Colonic mucosa (tissue), 4 donors: ENCODE measurements around the gene DGCR2. TPM values are rescaled to one million over a fixed set of nuclear protein-coding genes. Genes with fewer than 3 reads are reported as not detected.

ENCODE experiments used
- DNase-seq: peaks from one replicate; pipeline ENCODE4 v3.0.0-alpha.2; 2020
- H3K27ac ChIP-seq: fragments of 200-600 bp; one replicate; pipeline ENCODE4 v1.8.0; 2021
- H3K27me3 ChIP-seq: fragments of 200-600 bp; one replicate; pipeline ENCODE4 v1.8.0; 2021
- H3K36me3 ChIP-seq: fragments of 200-600 bp; one replicate; pipeline ENCODE4 v1.8.0; 2021
- H3K4me1 ChIP-seq: fragments of 200-600 bp; one replicate; pipeline ENCODE4 v1.8.0; 2021; ENCODE audit warnings: mild to moderate bottlenecking
- H3K4me3 ChIP-seq: fragments of 200-600 bp; one replicate; pipeline ENCODE4 v1.8.0; 2021
- H3K9ac ChIP-seq, 2 donors: one replicate each; pipeline ENCODE4 v1.7.0; 2013; ENCODE audit warnings: control low read depth in 2 of 2, low read depth in 2 of 2, low read length in 2 of 2
- H3K9me3 ChIP-seq: fragments of 200-600 bp; one replicate; pipeline ENCODE4 v1.8.0; 2021
- CTCF ChIP-seq: fragments of 200-600 bp; IDR thresholded peaks from one replicate; pipeline ENCODE4 v1.8.0; 2022; ENCODE audit warnings: antibody characterized with exemption, mild to moderate bottlenecking
- intact Hi-C: fragments of 100-400 bp; cut with DNase I; formaldehyde crosslinking; loops from one replicate; pipeline ENCODE4 v1.14.1; 2022
- total RNA-seq, 2 donors: library from RNA; stranded (reverse); fragmentation: NEBNext Ultra II Directional in 1 of 2; extraction: Animal tissue kit (Norgen Biotek cat#: 25700) in 1 of 2; gene quantifications; one replicate each; pipeline ENCODE4 v1.2.1, GENCODE V29; 2021
- donor health status: healthy.
- donor health status: DM: no; HTN: no; CAD: no.
- donor health status: DM: no; HTN: no; CAD: no.

The DGCR2 gene
- total RNA-seq, 2 donors from 2014 or later, result 71.6 to 82.5 TPM

GRCh38 chr22:19126309-19127273 lies 4.4 kb upstream of the DGCR2 start:
- intact Hi-C loops, result no loop called here
- Histone ChIP-seq H3K9me3 (no peaks in the 10 kb centered on the region), H3K4me1 (peaks cover 5% of the 10 kb centered on the region)

GRCh38 chr22:19125474-19126308 lies 3.5 kb upstream of the DGCR2 start:
- H3K27ac ChIP-seq, result no peak overlapping the region
- H3K4me3 ChIP-seq, result no peak overlapping the region
- no peak for DNase-seq
- no peak overlapping the region for H3K9ac ChIP-seq
- no peaks in the 10 kb centered on the region for H3K36me3 ChIP-seq
- TF ChIP-seq CTCF, result no peak
- intact Hi-C loops, result no loop called here
- H3K9me3 ChIP-seq, result no peaks in the 10 kb centered on the region
- H3K27me3 ChIP-seq, result no peaks in the 10 kb centered on the region
- H3K4me1 ChIP-seq, result peaks cover 8% of the 10 kb centered on the region

More at GRCh38 chr22:19126309-19127273, 4.4 kb upstream of the DGCR2 start:
- DNase-seq, result no peak
- Histone ChIP-seq H3K27ac (no peak overlapping the region), H3K36me3 (no peaks in the 10 kb centered on the region), H3K4me3 (no peak overlapping the region), H3K9ac (no peak overlapping the region), H3K27me3 (no peaks in the 10 kb centered on the region)
- no peak for TF ChIP-seq CTCF

DNA sequence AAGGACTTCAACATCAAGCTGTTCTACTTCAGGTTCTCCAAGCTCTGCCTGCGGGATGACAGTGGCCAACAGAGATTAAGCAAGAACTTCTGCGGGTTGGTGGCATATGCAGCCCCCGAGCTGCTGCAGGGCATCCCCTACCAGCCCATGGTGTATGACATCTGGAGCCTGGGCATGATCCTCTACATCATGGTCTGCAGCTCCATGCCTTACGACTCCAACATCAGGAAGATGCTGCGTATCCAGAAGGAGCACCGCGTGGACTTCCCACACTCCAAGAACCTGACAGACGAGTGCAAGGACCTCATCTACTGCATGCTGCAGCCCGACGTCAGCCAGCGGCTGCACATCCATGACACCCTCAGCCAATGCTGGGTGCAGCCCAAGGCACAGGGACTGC lies 2.8 kb upstream of the DGCR2 start:
- no peak for TF ChIP-seq CTCF
- no peak overlapping the region for H3K4me3 ChIP-seq
- H3K9me3 ChIP-seq, result no peaks in the 10 kb centered on the region
- no peak for DNase-seq
- no peak overlapping the region for H3K9ac ChIP-seq
- H3K36me3 ChIP-seq, result no peaks in the 10 kb centered on the region
- no peaks in the 10 kb centered on the region for H3K27me3 ChIP-seq
- H3K4me1 ChIP-seq, result peaks cover 14% of the 10 kb centered on the region
- no peak overlapping the region for H3K27ac ChIP-seq
- intact Hi-C loops, result no loop called here

DNA sequence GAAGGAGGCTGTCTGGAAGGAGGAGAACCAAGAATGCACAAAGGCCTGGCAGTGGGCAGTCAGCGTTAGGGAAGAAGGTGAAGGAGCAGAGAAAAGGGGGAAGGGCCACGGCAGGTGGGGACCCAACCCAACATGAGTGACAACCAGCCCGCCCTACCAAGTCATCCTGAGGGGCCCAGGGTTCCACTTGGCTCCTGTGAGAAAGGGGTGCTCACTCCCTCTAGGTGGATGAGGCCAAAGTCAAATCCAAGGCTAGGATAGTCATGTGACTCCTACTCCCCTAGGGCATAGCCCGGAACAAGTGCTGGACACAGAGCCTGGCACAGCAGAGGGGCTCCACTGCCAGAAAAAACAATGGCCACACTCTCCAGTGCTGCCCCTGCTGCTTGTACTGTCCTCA lies 2.2 kb upstream of the DGCR2 start:
- TF ChIP-seq CTCF, result no peak
- intact Hi-C loops, result no loop called here
- H3K9ac ChIP-seq, result no peak overlapping the region
- peaks cover 14% of the 10 kb centered on the region for H3K4me1 ChIP-seq
- H3K36me3 ChIP-seq, result no peaks in the 10 kb centered on the region
- H3K9me3 ChIP-seq, result no peaks in the 10 kb centered on the region
- H3K4me3 ChIP-seq, result no peak overlapping the region
- DNase-seq, result no peak
- H3K27ac ChIP-seq, result no peak overlapping the region
- H3K27me3 ChIP-seq, result no peaks in the 10 kb centered on the region

DNA sequence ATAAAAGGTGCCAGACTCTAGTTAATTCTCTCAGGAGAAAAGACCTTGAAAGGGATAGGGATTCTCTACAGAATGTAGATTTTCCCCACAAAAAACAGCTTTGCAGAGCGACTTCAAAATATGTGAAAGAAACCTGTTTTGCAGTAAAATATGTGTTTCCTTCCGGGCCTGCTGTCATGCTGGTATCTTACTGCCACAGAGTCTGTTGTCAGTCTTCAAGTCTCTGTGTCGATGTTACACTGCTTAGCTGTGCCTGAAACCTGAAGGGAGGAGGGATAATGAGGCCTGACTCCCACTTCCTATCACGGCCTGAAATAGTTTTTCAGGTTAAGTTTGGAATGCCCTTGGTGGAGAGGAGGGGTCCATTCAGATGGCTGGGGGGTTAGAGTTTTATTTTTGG lies 1.7 kb upstream of the DGCR2 start:
- Histone ChIP-seq H3K4me1 (peaks cover 14% of the 10 kb centered on the region), H3K4me3 (no peak overlapping the region), H3K27me3 (no peaks in the 10 kb centered on the region), H3K9ac (no peak overlapping the region), H3K9me3 (no peaks in the 10 kb centered on the region), H3K27ac (no peak overlapping the region), H3K36me3 (no peaks in the 10 kb centered on the region)
- TF ChIP-seq CTCF, result no peak
- intact Hi-C loops, result loop anchor here (2.0 kb wide), 1 partner anchor 19 kb away; no protein-coding TSS in a partner anchor
- no peak for DNase-seq
